Adrenal gland (tissue), 12 donors: Measurements from ENCODE around the gene PPP1R12A. TPM values are rescaled to one million over a fixed set of nuclear protein-coding genes. Genes with fewer than 3 reads are reported as not detected.
"Not testable (repeated sequence)": the region's sequence is repeated elsewhere in the genome, so short reads cannot be mapped to it uniquely, and the experiment has no call there.

Source experiments
- DNase-seq, 7 donors: peaks; one replicate each; pipeline ENCODE4 v3.0.0-alpha.2; 2019 to 2020
- H3K27ac ChIP-seq, 5 donors: fragments of 200-600 bp; sonication (generic) in 4 of 5; 1 replicate in 3 of 5; 2 replicates in 2 of 5; pipeline versions ENCODE4 v1.5.1 to v1.8.0; 2016 to 2020; ENCODE audit warnings: mild to moderate bottlenecking in 1 of 5
- H3K27me3 ChIP-seq: fragments of 200-600 bp; 2 replicates; pipeline ENCODE4 v1.8.0; 2021
- H3K36me3 ChIP-seq, 2 donors: fragments of 200-600 bp; replicated peaks in 1 of 2; 1 replicate in 1 of 2; 2 replicates in 1 of 2; pipeline versions ENCODE4 v1.5.1 to v1.8.0; 2018 to 2022
- H3K4me1 ChIP-seq, 2 donors: fragments of 200-600 bp; replicated peaks in 1 of 2; 1 replicate in 1 of 2; 2 replicates in 1 of 2; pipeline versions ENCODE4 v1.5.1 to v1.8.0; 2018 to 2021
- H3K4me3 ChIP-seq, 4 donors: fragments of 200-600 bp; sonication (generic) in 3 of 4; one replicate each; pipeline ENCODE4 v1.5.1; 2016 to 2018
- H3K9me3 ChIP-seq, 3 donors: fragments of 200-600 bp; sonication (generic) in 1 of 3; replicated peaks in 1 of 3; 1 replicate in 2 of 3; 2 replicates in 1 of 3; pipeline versions ENCODE4 v1.5.1 to v1.8.0; 2016 to 2021
- POLR2A ChIP-seq, 2 donors: fragments of 450-650 bp; IDR thresholded peaks; one replicate each; pipeline ENCODE4 v1.6.1; 2017; ENCODE audit warnings: antibody characterized with exemption in 2 of 2, mild to moderate bottlenecking in 2 of 2, moderate library complexity in 1 of 2
- WGBS, 4 donors: extraction: QIAGEN DNeasy Blood & Tissue Kit in 2 of 4; methylation state at CpG; one replicate each; pipeline versions ENCODE4 v1.1.5 to v1.1.7; 2013 to 2017; 5-methylcytosine and 5-hydroxymethylcytosine counted together
- intact Hi-C, 2 donors: fragments of 100-400 bp; cut with DNase I; formaldehyde crosslinking; loops; one replicate each; pipeline versions ENCODE4 v1.14.1 to v1.15.0; 2022 to 2023
- polyA plus RNA-seq, 3 donors: library from polyadenylated mRNA; stranded (reverse); fragments of 200-250 nt in 2 of 3; fragments of 350-450 nt in 1 of 3; fragmentation: Illumina TruSeq in 1 of 3; extraction: RNeasy Lipid Tissue Mini Kit (QIAGEN cat#74804) in 1 of 3; gene quantifications; one replicate each; pipeline ENCODE4 v1.2.3, GENCODE V29; 2013 to 2014
- total RNA-seq, 9 donors: library from RNA; depleted of rRNA in 4 of 9; stranded (reverse); fragments of >200 nt in 4 of 9; fragments of 120-200 nt in 1 of 9; fragmentation: NEBNext Ultra II Directional in 1 of 9; extraction: Animal tissue kit (Norgen Biotek cat#: 25700) in 1 of 9; gene quantifications; one replicate each; pipeline versions ENCODE4 v1.1.0 to v1.2.4, GENCODE V29; 2013 to 2023
- TF ChIP-seq, protein P1 (sequence below), 6 experiments: fragments of 450-650 bp in 4 of 6; fragments of 200-600 bp in 2 of 6; sonication (generic) in 1 of 6; IDR thresholded peaks; 1 replicate in 5 of 6; 2 replicates in 1 of 6; pipeline versions ENCODE4 v1.5.1 to v1.8.0; 2016 to 2021; ENCODE audit warnings: antibody characterized with exemption in 6 of 6, mild to moderate bottlenecking in 2 of 6, moderate library complexity in 1 of 6
- donor health status: healthy with polysubstance abuse.
- donor health status: Bipolar disorder and iron deficiency.
- donor health status: DM: yes; HTN: yes; CAD: no.
- donor health status: DM: no; HTN: no; CAD: no.
- donor health status: DM: no; HTN: no; CAD: no.
- donor health status: DM: yes; HTN: yes; CAD: no.

PPP1R12A gene
- total and polyA plus RNA-seq, 12 donors, result 17.0 to 93.4 (median 50.0) TPM

DNA sequence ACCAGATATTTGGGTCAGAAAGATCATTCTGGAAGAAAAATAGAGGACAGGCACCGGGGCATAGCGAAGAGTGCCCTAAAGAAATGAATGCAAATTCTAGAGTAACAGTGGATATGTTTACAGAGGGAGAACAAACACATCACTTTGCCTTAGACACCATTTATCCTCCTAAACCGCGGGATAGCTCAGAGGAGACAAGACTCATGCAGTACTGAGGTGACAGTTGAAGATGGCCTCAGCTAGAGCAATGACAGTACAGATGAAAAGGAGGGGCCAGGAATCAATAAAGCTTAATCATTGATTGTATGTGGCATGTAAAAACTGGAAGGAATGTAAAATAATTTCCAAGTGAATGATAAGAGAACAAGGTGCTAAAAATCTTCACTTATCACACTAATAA, 10.5 kb upstream of the PPP1R12A start:
- Histone ChIP-seq H3K4me3 (no peak overlapping the region), H3K4me1 (no peaks in the 10 kb centered on the region), H3K27me3 (no peaks in the 10 kb centered on the region), H3K9me3 (no peaks in the 10 kb centered on the region), H3K36me3 (no peaks in the 10 kb centered on the region), H3K27ac (no peak overlapping the region)
- 66 to 77% (median 74%) methylated on average over 4 of the region's 4 CpGs for WGBS, 4 donors
- intact Hi-C loops, result no loop called here
- DNase-seq, result no peak
- TF ChIP-seq POLR2A (IDR thresholded peaks at IDR 0.05), result no peak
- TF ChIP-seq, protein P1, sequence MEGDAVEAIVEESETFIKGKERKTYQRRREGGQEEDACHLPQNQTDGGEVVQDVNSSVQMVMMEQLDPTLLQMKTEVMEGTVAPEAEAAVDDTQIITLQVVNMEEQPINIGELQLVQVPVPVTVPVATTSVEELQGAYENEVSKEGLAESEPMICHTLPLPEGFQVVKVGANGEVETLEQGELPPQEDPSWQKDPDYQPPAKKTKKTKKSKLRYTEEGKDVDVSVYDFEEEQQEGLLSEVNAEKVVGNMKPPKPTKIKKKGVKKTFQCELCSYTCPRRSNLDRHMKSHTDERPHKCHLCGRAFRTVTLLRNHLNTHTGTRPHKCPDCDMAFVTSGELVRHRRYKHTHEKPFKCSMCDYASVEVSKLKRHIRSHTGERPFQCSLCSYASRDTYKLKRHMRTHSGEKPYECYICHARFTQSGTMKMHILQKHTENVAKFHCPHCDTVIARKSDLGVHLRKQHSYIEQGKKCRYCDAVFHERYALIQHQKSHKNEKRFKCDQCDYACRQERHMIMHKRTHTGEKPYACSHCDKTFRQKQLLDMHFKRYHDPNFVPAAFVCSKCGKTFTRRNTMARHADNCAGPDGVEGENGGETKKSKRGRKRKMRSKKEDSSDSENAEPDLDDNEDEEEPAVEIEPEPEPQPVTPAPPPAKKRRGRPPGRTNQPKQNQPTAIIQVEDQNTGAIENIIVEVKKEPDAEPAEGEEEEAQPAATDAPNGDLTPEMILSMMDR (IDR thresholded peaks at IDR 0.05), result no peak

DNA sequence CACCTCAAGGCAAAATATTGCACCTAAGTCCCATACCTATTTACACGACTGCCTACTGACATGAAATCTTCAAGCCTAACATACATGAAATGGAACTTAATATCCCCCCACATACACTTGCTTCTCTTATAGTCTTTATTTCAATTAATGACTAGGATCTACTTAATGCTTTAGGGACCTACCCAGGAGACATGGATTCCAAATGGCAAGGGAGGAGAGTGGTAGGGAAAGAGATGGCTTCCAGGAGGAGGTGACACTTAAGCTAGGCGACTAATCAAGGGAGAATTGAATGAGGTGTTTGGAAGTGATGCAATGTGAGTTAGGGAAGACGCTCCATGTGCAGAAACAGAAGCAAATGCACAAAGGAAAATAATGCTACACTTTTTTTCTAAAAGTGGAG, 9.7 kb upstream of the PPP1R12A start:
- Histone ChIP-seq H3K27me3 (no peaks in the 10 kb centered on the region), H3K4me3 (no peak overlapping the region), H3K36me3 (no peaks in the 10 kb centered on the region), H3K9me3 (no peaks in the 10 kb centered on the region), H3K4me1 (no peaks in the 10 kb centered on the region), H3K27ac (no peak overlapping the region)
- intact Hi-C loops, result no loop called here
- DNase-seq, result no peak
- 82 to 87% (median 84%) methylated on average over 3 of the region's 3 CpGs for WGBS, 4 donors
- TF ChIP-seq POLR2A (IDR thresholded peaks at IDR 0.05), result no peak
- TF ChIP-seq, protein P1 (IDR thresholded peaks at IDR 0.05), result no peak

DNA sequence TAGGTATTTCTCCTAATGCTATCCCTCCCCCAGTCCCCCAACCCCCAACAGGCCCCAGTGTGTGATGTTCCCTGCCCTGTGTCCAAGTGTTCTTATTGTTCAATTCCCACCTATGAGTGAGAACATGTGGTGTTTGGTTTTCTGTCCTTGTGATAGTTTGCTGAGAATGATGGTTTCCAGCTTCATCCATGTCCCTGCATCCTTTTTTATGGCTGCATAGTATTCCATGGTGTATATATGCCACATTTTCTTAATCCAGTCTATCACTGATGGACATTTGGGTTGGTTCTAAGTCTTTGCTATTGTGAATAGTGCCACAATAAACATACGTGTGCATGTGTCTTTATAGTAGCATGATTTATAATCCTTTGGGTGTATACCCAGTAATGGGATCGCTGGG, 7.9 kb upstream of the PPP1R12A start:
- H3K9me3 ChIP-seq, H3K36me3 ChIP-seq, H3K27me3 ChIP-seq, H3K27ac ChIP-seq, intact Hi-C loops, H3K4me3 ChIP-seq, H3K4me1 ChIP-seq, DNase-seq: not testable (repeated sequence)
- 90 to 97% (median 95%) methylated on average over 2 of the region's 2 CpGs for WGBS, 4 donors

DNA sequence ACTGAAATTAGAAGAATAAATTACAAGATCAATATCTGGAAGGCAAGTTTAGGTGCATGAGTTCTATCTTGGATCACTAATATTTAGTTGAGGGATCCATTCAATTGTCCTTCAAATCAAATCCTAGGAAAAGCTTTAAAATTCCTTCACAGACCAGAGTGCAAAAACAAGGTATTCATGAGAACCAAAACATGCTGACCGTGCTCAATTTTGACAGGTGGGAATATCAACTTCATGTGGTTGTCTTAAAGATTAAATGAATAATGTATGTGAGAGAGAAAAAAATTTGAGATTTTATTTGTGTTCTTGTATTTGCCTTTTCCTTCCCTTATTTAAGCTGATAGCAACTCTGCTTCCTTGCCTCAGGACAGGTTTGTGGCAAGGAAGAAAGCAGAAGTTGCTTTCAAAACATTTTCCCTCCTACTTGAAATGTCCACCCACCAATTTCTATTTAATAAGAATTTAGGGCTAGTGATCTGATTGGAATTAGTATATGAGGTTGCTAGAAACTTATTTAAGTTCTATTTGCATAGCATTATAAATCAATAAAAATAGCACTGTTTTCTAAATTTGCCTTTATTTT, 4.9 kb upstream of the PPP1R12A start:
- H3K4me1 ChIP-seq, result peaks cover 6 to 13% of the 10 kb centered on the region in 2 donors
- no peak overlapping the region for H3K27ac ChIP-seq
- H3K27me3 ChIP-seq, result no peaks in the 10 kb centered on the region
- no peak for TF ChIP-seq POLR2A (IDR thresholded peaks at IDR 0.05)
- TF ChIP-seq, protein P1 (IDR thresholded peaks at IDR 0.05), result no peak
- no peaks in the 10 kb centered on the region for H3K36me3 ChIP-seq
- intact Hi-C loops, result loop anchor here in 1 of 2 donors (10.0 kb wide), 1 partner anchor 135 kb away; no protein-coding TSS in a partner anchor
- no peak overlapping the region for H3K4me3 ChIP-seq
- H3K9me3 ChIP-seq, result no peaks in the 10 kb centered on the region
- DNase-seq, result no peak
- 79 to 86% (median 81%) methylated on average over 1 of the region's 1 CpG for WGBS, 4 donors

DNA sequence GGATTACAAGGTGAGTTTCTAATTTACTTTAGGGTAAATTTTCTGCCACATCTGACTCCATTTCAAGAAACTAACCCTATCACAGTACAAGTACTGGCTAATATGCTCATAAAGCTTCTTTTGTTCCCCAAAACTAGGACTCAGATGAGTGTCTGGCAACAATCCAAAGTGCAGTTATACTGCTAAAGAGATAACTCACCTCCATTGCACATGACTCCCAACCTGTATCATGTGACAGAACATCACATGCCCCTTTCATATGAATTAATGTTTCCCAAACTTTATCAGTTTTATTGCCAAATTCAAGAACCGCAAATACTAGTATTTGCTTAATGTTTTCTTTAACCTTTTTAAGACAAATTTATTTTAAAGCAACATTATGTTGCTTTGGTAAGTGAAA, 3.9 kb upstream of the PPP1R12A start:
- Histone ChIP-seq H3K9me3 (no peaks in the 10 kb centered on the region), H3K4me1 (peaks cover 6 to 13% of the 10 kb centered on the region in 2 donors), H3K27ac (no peak overlapping the region), H3K27me3 (no peaks in the 10 kb centered on the region), H3K36me3 (no peaks in the 10 kb centered on the region), H3K4me3 (no peak overlapping the region)
- intact Hi-C loops, result loop anchor here in 1 of 2 donors (10.0 kb wide), 1 partner anchor 134 kb away; no protein-coding TSS in a partner anchor
- no peak for DNase-seq
- TF ChIP-seq, protein P1 (IDR thresholded peaks at IDR 0.05), result no peak
- TF ChIP-seq POLR2A (IDR thresholded peaks at IDR 0.05), result no peak
- 95 to 98% (median 98%) methylated on average over 1 of the region's 1 CpG for WGBS, 4 donors
